SK-N-DZ (cell line): Measurements from ENCODE around the gene SGIP1.

Experiments
- DNase-seq: peaks from one replicate; pipeline ENCODE4 v3.0.0-alpha.2; 2015; ENCODE audit warnings: low spot score

The SGIP1 gene

DNA sequence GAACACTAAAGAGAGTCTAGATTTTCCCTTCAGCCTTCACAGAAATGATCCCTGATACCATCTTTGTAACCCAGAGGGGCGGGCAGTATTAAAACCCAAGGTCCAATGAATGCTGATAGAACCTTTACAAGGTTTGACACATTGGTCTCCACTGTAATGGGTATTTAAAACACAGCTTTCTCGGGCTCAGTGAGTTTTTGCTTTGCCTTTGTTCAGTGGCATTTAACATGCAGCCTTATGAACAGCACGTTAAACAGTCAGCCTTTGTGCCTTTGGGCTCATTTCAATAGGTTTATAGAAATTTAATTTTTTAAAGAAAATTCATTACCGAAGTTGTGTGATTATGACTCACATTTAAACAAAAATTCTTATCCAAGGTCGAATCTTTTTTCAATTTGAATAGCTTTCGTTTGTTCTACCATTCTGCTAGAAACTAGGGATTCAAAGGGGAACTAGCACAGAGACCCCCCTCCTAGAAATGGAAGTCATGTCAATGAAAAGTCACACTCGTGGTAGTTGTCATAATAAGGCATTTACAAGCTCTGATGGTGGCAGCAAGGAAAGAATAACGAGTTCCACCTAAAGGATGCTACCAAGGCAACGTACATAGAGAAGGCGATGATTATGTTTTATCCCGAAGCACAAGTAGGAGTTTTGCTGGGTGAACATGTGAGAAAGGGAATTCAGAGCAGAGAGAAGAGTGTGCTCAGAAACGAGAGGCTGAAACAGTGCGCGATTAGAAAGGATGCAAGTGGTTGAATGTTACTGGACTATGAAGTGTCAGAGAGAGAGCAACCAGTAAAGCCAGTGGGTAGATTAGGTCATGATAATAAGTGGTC is 66.2 kb downstream of the SGIP1 start:
- no peak for DNase-seq

DNA sequence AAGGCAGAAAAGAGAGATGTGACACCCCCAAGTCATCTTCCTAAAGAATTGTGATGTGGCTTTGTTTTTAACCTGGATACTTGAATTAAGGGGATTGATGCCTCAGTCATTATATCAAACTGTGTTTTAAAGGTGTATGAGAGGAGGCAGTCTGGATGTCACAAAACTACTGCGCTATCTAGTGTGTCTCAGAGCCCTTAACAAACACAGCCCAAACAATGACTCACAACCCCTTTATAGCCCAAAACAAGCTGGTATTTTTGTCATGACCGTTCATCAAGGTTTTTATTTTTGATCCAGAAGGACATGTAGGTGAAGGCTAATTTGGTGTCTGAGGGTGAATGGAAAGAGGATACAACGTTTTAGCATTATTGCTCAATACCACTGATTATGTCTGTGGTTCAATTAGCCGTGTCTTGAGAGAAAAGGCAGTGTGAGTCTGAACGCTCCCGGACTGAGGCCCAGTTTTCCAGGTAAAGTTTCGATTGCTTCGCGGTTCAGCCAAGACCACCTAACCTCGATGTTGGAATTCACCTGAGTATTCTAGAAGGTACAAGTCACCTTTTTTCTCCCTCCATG is 71.6 kb downstream of the SGIP1 start:
- no peak for DNase-seq

DNA sequence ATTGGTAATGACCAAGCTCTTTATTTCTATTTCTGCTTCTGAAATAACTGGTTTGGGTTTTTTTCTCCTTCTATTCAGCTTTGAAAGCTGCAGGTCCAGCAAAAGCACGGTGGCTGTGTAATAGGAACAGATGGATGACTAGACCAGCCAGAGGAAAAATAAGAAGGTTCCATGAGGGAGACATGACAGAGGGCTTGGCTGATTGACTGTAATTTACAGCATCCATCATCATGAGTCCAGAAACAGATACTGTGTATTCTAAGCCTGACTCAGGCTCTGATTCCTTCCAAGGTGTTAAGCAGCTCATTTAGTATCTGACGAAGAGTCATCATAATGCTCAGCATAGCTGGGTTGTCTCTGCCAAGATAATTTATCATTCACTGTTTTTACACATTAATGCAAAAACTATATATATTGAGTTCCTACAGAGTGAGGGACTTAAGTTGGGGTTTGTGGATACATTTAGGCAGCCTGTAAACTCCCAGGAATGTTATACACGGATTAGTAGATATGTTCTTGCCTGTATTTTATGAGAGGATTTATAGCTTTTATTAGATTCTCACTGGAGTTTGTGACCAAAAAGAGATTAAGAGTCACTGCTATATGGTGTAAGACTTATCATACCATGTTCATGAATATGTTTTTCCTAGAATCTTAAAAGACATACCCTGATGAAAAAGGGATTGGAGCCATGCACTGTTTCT is 72.6 kb downstream of the SGIP1 start:
- no peak for DNase-seq

DNA sequence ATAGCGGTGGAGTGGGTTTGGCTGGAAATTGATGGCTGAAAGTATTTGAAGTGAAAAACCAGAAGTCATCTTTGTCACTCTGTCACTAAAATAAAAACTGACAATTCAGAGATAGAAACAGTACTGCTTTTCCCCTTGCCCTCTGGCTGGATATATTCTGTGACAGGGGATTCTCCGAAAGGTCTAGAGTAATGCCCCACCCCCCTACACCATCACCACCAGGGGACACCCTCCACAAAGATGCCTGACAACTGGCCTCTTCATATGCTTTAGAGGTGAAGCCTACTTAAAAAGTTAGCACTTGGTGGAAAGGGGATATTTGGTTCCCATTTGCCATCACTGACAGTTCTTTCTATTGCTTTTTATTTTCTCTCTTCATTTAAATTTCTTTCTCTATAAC is 73.5 kb downstream of the SGIP1 start:
- DNase-seq, result no peak

DNA sequence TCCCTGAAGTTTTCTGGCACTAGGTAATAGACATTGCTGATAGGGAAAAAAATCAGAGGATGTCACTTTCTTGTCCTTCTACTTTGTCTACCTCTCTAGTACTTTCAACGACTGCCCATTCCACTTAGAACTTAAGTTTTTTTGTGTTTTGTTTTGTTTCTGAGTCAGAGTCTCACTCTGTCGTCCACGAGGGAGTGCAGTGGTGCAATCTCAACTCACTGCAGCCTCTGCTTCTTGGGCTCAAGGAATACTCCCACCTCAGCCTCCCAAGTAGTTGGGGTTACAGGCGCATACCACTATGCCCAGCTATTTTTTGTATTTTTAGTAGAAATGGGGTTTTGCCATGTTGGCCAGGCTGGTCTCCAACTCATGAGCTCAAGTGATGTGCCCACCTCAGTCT is 79.2 kb downstream of the SGIP1 start:
- no peak for DNase-seq

DNA sequence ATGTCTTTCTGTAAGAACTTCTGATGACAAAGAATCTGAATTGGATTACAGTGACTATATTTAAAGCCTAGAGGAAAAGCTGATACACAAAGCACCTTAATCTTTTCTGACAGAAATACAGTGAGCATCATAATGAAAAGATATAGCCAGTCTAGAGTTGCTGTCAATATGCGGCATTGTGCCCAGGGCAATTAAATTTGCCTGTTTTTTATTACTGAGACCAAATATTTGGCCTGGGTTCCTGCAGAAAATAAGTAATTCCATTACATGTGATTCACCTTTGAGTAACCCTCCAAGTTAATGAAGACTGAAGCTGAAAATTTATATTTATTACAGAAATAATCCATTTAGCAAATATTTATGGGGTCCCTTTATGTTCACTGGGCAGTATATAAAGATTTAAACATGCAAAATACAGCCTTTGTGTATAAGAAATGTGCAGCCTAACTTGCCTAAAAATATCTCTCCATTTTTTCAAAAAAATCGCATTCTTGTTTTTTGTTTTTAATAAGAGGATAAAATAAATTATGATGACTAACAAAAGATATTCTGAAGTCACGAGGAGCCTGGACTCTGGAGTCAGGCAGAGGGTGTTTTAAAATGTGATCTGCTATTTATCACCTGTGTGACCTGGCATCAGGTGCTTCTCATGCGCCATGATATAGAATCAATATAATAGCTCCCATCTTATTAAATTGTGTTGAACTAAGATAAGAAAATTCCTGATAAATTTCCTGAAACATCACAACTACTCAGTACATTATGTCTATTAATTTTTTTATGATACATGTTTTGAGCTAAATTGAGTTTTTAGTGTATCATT is 83.6 kb downstream of the SGIP1 start:
- DNase-seq, result peak; percentile 7

DNA sequence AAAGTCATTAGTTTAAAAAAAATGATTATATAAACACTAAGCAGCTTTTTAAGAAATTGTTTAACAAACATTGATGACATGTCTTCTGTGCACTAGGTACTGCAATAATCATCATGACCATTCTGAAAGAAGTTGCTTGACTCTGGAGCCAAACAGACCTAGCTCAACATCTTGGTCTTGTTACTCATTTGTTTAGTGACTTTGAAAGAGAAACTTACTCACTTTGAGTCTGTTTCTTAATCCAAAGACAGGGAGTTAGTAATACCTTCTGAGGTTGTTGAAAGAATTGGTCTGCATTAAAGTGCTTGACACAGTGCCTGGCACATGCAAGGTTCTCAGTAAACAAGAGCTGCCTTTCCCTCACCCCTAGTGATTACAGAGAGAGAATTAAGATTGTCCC is 84.4 kb downstream of the SGIP1 start:
- DNase-seq, result no peak

DNA sequence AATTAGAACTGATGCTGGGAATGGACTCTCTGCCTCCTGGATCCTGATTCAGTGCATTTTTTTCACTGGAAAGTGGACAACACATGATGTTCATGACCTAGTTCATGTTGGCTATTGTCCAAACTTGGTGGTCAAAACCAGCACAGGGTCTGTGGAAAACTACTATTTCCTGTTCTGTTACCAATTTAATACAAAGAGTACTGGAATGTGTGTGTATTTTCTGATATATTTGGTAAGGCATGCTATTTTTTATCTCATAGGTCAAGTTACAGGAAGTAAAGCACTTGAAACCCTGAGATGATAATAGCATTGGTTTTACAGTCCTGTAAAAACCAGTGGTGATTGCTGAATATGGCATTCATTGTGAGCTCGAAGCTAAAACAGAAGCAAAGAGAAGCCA is 89.9 kb downstream of the SGIP1 start:
- DNase-seq, result no peak

DNA sequence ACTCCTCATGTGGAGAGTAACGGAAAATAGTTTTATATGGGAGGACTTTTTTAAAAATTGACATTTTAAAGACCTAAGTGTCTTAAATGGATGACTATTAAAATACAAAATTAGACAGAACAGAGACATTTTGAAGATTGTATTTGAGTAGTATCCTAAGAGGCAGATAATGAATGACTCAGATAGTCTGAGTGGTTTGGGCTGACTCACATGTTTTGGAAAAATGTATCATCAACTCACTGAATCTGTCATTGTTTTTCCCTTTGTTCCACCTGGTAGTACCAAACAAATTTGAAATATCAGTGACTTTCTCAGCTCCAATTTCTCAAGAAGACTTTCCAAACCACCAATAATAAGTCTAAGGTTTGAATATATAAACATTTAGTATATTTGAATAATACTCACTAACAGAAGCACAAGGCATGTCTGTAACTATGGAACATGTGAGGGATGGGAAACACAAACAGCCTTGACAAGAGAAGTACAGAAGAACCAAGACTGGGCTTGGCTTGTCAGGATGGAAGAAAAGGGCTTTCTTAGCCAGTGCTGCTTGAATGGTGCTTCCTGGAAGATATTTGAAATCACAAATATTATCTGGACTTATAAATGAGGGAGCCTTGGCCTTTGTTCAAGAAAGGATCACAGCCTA is 90.6 kb downstream of the SGIP1 start:
- no peak for DNase-seq

DNA sequence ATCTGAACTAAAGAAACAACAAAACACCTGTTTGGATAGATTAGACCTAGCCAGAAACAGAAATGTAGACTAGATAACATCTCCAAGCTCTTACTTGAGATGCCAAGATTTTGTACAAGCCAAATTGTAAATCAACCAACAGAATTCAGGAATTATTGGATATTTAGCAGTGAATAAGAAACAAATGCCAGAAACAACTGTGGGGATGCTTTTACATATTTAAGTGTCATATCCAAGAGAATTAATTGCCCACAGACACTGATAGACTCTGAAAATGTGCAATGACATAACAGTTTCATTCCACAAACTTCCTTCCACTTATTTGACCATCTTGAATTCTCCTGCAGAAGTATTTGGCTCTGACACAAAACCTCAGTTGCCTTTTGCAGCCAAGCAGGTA is 92.3 kb downstream of the SGIP1 start:
- no peak for DNase-seq

DNA sequence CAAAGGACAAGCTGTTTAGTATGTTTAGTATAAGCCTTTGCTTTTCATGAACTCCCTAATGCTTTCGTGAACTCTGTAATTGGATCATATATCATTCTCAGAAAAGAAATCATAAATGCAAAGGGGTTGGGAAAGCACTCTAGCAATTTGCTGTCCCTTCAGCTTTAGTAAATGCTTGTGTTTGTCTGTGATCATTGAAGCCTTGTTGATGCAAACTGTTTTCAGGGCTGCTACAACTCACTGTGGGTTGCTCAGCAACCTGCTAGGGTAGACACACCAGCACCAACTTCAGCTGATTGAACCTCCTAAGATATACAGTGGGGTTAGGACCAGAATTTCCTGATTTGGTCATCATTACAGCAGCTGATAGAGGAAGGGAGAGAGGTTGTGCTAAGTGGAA is 95.0 kb downstream of the SGIP1 start:
- DNase-seq, result no peak

DNA sequence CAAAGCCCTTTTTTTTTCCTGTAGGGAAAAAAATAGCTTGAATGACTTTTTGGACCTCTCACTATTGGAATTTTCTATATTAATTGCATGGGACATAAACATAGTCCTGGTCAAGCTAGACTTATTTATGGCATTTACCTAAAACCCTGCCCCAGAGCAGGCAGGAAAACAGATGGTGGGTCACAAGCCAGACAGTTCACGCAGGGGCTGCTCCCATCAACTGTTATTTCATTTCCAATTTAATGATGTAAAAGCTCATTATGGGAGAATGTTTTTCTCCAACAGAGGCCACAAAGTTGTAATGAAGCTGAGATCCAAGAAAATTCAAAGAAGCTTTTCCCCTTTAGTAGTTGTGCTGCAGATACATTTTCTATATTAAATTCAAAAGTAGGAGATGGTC is 99.2 kb downstream of the SGIP1 start:
- DNase-seq, result peak; percentile 10

DNA sequence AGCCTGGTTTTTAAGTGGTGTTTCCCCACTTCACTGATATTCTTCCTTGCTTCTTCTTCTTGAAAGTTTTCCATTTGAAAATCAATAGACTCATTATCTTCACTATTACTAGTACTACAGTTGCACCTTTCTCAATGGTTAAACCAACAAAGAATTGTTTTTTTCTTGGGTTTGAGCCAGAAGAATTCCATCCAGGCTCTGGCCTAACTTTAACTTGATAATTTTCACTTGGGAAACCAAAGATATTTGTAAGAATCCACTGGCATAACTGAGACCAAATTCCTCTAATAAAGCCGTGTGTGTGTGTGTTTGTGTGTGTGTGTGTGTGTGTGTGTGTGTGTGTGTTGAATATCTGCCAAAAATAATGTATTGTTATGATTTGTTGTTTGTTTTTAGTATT is 103.2 kb downstream of the SGIP1 start:
- DNase-seq, result no peak

DNA sequence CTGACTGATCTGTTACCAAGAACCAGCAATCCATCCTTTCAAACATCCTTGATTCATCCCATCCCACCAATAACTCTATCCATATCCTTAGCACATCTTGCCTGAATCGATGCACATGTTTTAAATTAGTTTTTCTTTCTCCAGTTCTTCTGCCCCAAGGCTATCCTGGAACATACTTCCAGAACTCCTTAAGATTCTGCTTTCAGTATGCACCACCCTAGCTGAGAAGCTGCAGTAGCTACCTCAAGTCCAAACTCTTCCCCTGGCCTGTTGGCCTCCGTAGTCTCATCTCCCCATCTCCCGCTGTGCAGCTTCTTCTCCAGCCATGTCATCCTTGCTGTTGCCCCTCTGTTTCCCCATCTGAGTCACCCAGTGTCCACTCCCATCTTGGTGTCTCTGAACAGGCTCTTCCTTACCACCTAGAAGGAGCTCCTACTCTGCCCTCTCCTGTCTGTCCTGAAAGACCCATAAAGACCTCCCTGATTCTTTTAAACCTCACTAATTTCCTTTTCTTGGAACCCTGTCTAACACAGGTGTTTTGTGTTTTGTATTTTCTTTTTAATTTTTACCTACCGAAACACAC is 108.0 kb downstream of the SGIP1 start:
- DNase-seq, result no peak

DNA sequence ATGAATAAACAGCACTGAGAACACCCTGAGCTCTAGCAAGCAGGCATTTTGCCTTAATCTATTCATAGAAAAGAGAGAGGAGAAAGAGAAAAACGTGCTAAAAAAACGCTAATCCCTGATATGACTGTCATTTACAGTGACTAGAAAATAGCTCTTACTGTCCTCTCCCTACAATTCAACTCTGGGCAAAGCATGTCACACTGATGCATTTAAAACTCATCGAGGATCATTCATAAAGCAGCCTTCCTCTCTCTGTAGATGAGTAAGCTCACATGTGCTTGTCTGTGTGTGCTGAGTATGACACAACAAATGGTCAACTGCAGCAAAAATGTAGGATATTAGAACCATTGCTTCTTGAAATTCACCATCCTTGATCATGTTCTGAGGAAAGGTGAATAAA is 109.0 kb downstream of the SGIP1 start:
- no peak for DNase-seq

DNA sequence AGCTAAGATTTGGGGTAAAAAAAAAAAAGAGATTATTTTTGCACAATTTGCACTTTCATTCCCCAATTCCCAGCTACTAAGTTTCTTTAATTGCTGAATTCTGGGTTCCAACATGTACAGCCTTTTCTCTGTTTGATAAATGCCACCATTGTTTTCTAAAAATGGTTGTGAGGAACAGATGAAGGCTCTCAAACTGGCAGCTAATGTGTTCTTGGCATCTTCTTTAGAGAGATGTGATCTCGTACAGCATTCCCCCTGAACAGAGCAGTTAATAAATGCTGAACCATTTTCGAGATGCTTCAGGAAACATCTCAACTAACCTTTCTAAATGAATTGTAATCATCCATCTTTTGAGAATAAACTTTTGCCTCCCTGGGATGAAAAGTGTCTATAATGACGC is 110.4 kb downstream of the SGIP1 start:
- DNase-seq, result no peak

DNA sequence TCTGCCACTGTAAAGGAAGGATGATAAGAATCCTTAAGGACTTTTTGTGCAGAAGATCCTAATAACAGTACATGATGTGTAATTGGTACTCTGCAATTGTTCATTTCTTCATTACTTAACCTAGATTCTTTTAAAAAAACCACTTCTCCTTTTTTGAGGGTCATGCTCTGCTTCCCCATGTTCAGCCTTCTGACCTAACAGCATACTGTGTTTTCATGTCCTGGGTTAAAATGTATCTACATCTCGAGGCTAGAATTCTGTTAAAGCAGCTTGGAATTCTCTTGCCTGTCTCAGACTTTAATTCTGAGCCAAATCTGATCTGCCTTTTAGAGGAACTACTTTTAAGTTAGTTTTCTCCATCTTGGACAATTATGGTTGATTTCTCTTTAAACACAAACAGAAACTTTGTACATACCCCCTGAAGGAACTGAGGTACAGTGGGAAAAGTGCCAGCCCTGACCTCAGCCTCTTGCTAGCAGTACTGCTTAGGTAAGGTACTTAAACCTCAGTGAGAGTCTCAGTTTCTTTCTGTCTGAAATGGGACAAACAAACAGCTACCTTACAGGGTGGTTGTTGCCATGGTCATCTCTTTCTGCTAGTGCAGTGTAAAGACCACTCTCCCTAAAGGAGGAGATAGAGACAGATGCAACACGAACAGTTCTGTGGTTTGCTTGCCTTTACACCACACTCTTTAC is 115.1 kb downstream of the SGIP1 start:
- DNase-seq, result no peak

DNA sequence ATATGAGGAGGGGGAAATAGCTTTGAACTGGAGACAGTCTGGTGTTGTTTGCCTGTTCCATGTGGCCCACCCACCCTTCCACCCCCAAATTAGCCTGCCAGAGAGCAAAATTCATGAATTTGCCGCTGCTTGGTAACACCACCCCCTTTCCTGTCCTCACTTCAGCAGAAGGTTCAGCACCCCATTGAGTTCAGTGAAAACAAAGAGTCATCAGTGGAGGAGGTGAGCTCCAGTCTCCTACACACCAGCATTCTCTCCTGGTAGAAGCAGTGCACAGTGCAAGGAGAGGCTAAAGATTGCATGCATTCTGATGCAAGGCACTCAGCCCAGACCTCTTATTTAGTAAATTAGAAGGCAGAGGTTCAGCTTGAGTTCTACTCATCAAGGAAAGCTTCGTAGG is 118.6 kb downstream of the SGIP1 start:
- no peak for DNase-seq

DNA sequence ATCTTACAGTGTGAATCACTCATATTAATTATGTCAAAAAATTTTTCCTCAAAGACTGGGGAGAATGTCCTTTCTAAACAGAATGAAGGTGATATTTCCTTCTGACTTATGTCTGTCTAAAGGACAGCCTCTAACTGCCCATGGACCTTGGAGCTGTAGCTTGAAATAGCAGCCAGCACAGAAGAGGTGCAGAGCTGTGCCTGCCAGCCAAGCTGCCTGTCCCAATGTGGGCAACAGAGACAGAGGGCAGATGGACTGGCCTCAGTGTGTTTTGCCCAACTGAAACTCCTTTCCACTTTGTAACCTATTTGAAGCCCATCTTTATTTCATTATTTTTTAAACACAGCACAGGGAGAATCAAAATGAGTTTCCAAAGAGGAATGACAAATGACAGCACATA is 120.7 kb downstream of the SGIP1 start:
- DNase-seq, result no peak

DNA sequence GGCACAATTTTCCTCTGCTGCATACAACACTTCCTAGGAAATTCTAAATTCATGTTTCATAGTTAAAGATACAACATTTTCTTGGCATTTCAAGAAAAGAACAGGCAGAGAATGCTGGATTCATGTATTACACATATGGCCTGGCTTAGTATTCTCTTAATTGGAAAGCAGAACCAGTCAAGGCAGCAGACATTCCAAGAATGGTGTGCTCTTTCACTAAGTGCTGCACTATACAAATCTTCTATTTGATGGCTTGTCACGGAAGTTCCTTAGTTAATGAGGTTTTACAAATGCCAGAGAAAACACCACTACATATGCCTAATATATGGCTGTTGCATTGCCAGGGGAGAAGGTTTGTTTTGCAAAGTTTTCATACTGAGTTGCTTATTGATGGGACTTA is 137.5 kb downstream of the SGIP1 start:
- no peak for DNase-seq
